Measurements from ENCODE around the gene UBE2J2.

The UBE2J2 gene

DNA sequence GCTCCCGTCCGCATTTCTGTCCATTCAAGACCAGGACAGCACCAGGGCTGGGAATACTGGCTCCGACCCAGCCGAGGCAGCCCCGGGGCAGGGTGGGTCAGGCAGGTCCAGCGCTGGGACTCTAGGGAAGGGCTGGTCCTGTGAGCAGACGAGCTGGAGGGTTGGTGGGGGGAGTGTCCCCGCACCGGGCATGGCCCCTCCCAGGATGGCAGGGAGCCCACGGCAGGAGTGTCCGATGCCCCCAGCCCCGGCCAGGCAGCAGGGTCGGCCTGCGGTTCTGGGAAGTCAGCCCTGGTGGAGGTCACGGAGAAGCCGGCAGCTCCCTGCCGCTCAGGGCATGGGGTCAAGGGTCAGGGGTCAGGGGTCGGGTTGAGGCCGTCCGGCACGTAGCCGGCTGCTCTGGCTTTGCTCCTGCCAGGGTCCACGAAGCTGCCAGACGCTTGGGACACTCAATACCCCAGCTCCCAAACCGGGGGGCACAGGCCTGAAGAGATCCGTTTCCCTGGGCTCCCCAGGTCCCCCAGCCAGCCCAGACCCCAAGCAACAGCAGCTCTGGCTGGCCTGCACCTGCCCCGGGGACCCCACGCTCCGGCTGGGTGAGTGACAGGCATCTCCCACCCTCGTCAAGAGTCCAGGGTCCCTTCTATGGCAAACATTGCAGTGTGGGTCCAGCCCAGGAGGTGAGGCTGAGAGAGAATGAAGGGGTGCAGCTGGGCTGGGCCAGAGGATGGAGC is 33.9 kb downstream of the UBE2J2 start:
- no peak for DNase-seq (ENCODE audit: low spot score)

DNA sequence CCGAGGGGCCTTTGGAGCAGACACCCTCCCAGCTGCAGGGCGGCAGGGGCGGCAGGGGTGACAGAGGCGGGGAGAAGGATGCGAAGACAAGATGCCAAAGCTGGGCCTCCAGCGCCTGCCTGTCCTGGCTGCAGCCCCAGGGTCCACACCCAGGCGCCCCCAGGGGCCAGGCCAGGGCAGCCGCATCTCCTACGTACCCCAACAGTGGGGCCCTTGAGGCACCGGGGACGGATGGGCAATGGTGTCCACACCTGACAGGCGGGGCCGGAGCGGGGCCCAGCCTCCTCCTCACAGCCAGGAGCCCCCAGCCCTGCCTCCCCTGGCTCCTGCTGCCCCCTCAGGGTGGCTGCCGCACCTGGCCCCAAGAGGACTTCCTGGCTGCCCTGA is 34.4 kb downstream of the UBE2J2 start:
- DNase-seq (ENCODE audit: low spot score) = no peak

DNA sequence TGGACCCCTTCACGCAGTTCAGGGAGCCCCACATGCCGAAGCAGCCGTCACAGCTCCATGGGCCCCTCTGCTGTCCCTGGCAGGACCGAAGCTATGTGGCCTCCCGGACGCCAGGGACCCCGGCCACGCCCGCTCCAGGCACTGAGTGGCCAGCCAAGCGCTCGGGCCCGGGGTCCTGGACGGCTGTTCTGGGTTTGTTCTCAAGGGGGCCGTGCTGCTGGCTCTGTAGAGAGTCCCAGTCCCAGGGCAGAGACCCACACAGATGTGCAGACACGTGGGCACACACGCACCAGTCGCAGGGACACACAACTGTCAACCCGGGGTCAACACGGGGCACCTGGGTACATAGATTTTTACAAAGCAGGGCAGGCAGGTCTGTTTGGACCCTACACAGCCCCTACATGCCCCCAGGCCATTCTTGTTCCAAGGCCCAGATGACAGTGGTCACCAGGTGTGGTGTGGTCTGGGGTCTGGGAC is 34.9 kb downstream of the UBE2J2 start:
- no peak for DNase-seq (ENCODE audit: low spot score)

DNA sequence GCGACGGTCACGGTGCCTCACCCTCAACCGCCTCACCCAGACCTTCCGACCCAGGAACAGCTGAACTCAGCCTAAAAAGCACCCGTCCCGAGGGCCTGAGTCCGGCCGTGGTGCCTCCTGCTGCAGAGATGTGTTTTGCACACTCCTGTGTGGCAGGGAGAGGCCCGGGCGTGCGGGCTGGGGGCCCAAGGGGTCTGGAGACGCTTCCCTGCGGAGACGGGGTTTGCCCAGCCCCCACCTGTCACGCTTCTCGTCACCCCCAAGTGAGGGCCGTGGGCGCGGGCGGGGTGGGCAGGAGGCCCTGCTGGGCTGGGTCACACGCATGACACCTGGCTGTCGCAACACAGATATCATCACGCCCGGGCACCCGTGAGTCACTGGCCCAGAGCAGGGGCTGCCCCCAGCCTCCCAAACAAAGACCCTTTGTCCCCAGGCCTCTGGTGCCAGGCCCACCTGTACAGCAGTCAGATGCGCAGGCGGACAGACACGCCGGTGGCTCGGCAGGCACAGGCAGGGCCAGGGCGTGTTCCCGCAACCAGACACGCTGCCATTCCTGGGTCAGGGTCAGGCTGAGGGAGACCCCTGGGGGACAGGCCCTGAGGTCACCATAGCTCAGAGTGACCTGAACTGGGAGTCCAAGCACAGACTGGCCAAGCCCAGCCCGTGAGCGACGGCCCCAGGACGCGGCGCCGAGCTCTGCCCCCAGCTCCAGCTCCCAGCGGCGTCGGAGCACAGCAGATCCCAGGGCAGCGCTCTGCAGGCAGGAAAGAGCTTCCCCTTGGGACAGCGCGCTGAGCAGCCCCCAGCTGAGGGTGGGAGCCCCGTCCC is 35.6 kb downstream of the UBE2J2 start:
- DNase-seq (ENCODE audit: low spot score) = no peak

DNA sequence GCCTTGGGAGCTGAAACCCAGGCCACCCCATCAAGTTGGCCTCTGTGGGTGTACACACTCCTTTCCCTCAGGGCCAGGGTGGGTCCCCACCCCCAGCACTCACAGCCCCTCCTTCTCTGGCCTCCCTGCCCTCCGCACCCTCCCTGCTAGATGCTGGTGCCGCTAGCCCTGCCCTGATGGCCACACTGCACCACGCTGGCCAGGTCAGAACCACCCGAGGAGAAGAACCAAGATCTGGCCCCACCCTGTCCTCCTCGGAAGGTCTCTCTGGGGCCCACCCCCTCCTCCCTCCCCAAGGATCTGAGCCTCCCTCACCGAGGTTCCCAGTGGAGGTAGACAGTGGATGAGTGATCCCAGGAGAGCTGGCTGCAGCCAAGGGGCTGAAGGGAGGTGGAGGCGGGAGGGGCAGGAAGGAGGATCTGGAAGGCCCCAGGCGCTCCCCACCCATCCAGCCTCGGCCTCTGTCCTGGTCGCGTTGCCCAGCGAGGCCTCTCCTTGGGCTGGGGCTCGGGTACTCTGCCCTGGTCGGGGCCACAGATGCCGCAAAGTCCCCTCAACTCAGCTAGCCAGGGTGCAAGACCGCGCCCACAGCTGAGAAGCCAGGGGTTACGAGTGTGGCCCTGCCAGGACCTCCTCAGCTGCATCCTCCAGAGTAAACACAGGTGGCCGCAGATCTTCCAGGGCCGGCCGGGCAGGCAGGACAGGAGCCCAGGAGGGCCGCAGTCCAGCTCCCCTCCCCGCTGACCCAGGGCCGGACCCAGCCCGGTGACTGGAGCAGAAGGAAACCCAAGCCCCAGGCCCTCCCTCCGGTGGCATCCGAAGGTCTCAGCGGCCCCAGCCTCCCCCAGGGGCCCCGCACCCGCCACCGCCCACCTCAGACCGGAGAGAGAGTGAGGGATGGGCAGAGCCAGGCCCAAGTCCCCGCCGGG is 36.4 kb downstream of the UBE2J2 start:
- DNase-seq (ENCODE audit: low spot score) = no peak

DNA sequence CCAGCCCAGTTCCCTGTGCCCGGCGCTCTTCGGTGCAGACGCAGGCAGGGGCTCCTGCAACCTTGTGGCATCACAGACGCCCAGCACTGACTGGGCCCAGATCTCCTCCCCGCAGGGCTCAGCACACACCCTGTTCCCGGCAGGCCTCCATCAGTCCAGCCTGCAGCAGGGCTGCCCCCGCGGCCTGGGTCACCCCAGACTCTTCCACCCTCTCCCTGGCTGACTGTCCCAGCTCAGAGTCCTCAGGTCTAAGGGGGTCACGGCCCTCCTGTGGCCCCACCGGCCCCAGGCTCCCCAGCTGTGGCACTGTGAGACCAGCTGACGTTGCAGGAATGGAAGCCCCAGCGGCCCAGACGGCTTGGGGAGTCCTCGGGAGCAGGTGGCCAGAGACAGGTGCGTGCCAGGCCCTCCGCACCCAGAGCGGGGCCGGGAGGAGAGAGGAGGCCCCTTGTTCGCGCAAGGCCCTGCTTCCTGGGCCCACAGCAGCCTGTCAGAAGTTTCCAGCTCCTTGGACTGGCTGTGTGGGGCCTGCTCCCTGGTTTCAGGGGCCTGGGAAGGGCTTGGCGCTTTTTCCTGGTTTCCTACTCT is 37.4 kb downstream of the UBE2J2 start:
- no peak for DNase-seq (ENCODE audit: low spot score)

DNA sequence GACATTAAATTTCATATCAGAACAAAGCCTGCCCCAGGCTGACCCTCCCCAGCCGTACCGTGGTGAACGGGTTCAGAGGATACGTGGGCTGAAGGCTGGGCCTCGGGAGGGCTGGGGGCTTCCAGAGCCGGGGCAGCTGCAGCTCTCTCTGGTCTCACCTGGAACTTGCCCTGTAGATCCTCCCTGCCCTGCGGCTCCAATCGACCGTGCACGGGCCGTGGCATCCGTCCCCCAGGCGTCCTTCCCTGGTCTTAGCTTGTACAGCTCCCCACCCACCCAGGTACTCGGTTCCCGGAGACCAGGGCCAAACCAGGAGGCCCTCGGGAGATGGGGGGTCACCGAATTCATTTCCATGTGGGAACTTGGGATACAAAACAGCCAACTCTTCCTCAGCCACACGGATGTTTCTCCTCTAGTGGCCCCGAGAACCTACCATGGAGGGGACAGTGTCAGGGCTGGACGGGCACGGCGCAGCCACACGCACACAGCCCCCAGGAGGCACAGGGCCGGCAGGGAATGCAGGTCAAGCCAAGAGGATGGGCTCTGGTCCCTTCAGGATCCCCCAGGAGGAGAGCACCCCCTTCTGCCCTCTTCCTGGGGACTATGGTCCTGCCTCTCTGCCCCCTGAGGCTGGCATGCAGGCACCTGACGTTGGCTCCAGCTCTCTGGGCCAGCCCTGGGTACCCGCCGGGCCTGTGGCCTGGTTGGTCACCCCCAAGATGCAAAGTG is 38.5 kb downstream of the UBE2J2 start:
- no peak for DNase-seq (ENCODE audit: low spot score)

DNA sequence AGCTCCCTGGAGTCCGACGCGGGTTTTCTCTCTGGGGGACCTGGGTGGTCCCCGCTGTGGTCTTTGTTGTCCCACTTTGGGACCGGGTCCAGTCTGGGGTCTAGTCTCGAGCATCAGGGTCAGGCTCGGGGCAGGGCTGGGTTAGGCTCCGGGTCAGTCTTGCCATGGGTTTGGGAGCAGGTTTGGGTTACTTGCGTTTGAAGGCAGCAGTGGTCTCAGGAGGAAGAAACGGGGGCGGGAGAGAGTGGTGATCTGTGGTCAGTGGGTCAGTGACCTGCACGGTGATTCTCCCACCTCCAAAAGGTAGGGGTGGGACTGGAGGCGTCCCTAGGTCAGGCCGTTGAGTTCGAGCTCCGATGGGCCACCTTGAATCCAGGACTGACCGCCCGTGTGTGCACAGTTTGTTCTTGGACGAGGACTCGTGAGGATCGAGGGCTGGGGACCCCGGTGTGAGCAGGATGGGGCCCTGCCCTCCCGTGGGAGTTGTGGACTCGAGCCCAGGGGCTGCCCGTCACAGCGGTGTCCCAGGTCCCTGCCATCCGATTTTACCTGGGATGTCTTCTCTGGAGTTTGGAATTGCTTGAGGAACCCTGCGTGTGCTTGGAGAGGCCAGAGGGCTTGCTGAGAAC is 39.4 kb downstream of the UBE2J2 start:
- no peak for DNase-seq (ENCODE audit: low spot score)

DNA sequence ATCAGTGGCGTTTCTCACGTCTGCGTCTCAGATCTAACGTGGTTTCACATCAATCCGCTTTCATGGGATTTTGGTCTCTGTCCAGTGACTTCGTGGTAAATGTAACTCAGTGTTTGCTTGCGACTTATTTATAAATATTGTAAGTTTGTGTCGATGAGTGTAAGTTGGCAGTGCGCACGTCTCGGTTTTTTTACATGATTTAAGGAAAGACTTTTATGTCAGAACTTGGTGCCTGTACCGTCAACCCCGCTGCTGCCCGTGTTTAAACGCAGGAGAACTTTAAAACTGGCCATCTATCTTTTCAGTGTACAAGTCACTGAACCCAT is 40.1 kb downstream of the UBE2J2 start:
- DNase-seq (ENCODE audit: low spot score) = no peak

DNA sequence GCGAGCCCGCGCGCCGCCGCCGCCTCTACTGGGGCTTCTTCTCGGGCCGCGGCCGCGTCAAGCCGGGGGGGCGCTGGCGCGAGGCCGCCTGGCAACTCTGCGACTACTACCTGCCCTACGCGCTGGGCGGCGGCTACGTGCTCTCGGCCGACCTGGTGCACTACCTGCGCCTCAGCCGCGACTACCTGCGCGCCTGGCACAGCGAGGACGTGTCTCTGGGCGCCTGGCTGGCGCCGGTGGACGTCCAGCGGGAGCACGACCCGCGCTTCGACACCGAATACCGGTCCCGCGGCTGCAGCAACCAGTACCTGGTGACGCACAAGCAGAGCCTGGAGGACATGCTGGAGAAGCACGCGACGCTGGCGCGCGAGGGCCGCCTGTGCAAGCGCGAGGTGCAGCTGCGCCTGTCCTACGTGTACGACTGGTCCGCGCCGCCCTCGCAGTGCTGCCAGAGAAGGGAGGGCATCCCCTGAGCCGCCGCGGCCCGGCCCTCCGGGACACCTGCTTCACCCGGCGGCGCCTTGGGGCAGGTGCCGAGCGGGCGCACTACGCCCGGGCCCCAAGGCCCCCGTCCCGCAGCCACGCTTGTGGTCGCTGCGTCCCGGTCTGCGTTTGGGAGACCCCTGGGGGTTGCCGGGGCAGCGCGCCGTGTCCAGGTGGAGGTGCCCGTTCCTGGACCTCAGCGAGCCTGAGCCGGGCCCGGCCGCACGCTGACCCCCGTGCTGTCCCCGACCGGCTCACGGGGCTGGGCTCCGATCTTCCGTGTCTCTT is 40.7 kb downstream of the UBE2J2 start:
- no peak for DNase-seq (ENCODE audit: low spot score)

DNA sequence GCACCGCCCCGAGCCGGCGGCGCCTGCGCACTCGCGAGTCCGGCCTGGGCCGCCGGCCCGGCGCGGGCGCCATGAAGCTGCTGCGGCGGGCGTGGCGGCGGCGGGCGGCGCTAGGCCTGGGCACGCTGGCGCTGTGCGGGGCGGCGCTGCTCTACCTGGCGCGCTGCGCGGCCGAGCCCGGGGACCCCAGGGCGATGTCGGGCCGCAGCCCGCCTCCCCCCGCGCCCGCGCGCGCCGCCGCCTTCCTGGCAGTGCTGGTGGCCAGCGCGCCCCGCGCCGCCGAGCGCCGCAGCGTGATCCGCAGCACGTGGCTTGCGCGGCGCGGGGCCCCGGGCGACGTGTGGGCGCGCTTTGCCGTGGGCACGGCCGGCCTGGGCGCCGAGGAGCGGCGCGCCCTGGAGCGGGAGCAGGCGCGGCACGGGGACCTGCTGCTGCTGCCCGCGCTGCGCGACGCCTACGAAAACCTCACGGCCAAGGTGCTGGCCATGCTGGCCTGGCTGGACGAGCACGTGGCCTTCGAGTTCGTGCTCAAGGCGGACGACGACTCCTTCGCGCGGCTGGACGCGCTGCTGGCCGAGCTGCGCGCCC is 41.4 kb downstream of the UBE2J2 start, which contains the start of gene B3GALT6:
B3GALT6 (plus strand) TSS at position 30 of the 588 bp plus-strand sequence; CDS start at position 72, 42 bp downstream.
- DNase-seq (ENCODE audit: low spot score) = no peak

DNA sequence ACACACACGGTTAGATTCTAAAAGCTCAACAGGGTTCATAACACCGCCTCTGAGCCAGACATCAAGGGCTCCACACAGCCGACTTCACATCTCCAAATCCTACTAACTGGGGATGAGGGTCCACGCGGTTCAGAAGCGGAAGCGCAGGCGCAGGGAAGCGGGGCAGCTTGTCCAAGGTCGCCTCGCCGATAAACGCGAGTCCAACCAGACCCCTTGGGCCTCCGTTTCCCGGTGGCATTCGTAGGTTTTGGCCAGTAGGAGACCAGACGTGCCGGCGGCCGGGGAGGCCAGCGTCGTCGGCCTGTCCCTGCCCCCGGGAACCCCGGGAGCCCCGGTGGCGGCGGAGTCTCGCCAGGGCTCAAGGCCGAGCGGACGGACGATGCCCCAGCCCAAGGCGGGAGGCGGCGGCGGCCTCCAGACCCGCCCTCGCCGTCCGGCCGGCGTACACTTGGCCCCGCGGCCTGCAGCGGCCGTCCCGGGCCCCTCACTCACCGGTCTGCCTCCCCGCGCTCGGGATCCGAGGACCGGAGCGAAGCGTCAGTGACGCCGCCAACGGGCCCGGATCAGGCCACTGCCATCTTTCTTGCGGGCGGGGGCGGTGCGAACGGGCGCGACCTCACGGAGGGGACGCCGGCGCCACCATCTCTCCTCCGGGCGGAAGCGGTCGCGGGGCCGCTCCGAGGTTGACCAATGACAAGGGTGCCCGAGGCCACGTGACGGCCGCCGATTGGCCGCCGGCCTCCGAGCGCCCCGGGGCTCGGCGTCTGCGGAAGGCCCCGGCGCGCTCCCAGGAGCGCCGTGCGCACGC is 42.0 kb downstream of the UBE2J2 start, which contains the start of gene SDF4:
SDF4 (minus strand) TSS at position 602 of the 808 bp plus-strand sequence. CDS start 3,229 bp downstream, outside the sequence.
- DNase-seq (ENCODE audit: low spot score) = peak; percentile 98

DNA sequence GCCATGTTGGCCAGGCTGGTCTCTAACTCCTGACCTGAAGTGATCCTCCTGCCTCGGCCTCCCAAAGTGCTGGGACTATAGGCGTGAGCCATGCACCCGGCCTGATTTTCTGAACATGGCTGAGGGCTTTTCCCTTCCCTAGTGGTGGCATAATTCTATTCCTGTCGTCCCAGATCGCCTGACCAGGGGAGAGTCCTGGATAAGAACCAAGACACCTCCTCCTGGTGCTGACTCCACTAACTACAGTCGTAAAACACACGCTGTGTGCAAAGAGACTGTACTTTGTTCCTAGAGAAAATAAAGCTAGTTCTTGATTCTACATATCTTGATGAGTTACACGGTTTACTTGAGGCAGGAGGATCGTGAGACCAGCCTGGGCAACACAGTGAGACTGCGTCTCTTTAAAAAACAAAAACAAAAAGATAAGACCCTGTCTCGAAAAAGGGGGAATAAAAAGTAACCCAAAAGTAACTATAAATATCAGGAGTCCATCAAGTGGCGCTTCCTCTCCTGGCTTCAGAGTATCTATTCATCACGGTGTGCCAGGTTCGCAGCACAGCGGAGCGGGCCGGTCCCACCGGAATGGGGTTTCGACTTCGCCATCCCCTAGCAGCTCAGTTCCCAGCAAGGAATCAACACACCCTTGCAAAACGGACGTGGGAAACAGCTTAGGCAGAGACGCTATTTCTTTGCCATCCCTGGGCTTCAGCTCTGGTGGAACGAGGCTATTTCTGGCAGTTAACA is 42.8 kb downstream of the UBE2J2 start:
- DNase-seq (ENCODE audit: low spot score) = peak; percentile 15

DNA sequence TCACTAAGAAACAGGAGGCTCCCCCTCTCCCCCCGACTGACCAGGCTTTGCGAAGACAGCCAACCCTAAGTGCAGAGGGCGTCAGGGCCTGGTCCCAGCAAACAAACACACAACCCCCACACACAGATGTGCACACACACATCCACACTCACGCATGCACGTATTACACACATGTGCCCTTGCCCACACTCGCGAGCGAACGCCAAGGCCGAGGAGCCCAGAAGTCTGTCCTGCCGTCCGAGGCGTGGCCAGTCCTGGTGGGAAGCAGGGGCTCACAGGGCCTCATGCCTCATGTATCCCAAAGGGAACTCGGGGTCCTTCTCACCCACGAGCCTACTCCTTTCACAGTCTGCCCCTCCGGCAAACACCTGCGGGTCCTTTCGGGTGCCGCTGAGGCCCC is 43.9 kb downstream of the UBE2J2 start:
- no peak for DNase-seq (ENCODE audit: low spot score)

DNA sequence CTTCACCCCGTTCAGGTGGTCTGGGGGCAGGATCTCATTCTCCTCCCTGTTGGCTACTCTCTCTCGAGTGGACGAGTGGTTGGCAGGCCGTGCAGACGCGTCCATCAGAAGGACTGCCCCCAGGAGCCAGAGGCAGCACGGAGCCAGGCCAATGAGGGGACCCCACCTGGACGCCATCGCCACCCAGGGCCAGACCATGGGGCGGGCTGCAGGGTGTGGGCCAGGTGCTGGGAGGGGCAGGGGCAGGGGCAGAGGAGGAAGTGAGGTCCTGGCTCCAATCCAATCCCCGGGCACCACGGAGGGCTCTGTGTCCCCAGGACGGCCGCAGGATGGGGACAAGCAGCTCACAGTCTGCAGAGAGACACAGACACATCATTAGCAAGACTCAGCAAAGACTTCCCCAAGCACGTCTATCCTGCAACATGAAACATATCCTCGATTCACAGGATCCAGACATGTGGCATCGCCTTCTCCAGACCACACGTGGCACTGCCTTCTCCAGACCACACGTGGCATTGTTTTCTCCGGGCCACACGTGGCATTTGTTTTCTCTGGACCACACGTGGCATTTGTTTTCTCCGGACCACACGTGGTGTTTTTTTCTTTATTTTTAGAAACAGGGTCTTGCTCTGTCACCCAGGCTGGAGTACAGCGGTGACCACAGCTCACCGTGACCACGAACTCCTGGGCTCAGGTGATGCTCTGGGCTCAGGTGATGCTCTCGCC is 44.9 kb downstream of the UBE2J2 start:
- no peak for DNase-seq (ENCODE audit: low spot score)

DNA sequence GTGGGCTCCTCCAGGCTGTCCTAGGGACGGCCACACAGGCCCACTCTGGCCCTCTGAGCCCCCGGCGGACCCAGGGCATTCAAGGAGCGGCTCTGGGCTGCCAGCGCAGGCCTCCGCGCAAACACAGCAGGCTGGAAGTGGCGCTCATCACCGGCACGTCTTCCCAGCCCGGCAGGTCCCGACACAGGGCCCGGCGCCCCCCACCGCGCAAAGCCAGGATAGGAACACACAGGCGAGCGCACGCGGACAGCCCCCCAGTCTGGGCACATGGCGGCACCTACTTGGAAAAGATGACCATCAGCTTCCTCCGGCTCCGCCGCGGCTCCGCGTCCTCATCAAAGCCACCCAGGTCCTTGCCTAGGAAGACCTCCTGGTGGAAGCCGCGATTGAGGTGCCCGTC is 45.5 kb downstream of the UBE2J2 start:
- DNase-seq (ENCODE audit: low spot score) = no peak

DNA sequence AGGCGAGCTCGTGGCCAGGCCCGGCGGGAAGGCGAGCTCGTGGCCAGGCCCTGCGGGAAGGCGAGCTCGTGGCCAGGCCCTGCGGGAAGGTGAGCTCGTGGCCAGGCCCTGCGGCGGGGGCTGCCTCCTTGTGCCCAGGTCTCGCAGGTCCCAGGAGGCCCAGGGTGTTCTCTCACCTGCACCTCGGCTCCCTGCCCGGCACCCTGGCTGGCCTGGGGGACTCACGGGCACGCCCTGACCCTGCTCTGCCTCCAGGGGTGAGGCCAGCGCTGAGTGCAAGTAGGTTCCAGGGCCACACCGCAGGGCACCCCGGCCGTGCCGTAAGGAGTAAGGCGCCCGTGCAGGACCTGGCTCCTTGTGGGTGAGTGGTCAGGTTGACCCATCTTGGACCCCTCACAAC is 46.3 kb downstream of the UBE2J2 start:
- DNase-seq (ENCODE audit: low spot score) = no peak
